GM23338 (cell line): ENCODE data around the gene OR2B6. TPM values are rescaled to one million over a fixed set of nuclear protein-coding genes. Genes with fewer than 3 reads are reported as not detected.

Experiments
- ATAC-seq: fragments of 200-7000 bp; cut with Tn5 transposase; 3 replicates; pipeline ENCODE4 v1.9.1; 2020
- DNase-seq: peaks from one replicate; pipeline ENCODE4 v3.0.0-alpha.2; 2015; ENCODE audit warnings: low spot score
- H2AFZ ChIP-seq: fragments of 200-600 bp; sonication (generic); 2 replicates; pipeline ENCODE4 v1.8.0; 2016; ENCODE audit warnings: antibody characterized with exemption, mild to moderate bottlenecking, moderate library complexity
- H3F3A ChIP-seq: fragments of 200-600 bp; sonication (generic); replicated peaks from 2 replicates; pipeline ENCODE4 v1.8.0; 2017; ENCODE audit warnings: antibody characterized with exemption, mixed run types, low read depth
- H3K27ac ChIP-seq: fragments of 200-600 bp; sonication (generic); 2 replicates; pipeline ENCODE4 v1.6.1; 2016; ENCODE audit warnings: low read depth
- H3K27me3 ChIP-seq: fragments of 200-600 bp; sonication (generic); 2 replicates; pipeline ENCODE4 v1.8.0; 2016; ENCODE audit warnings: mild to moderate bottlenecking, mixed run types, moderate library complexity; ENCODE audit not compliant: insufficient read depth
- H3K36me3 ChIP-seq: fragments of 200-600 bp; sonication (generic); 2 replicates; pipeline ENCODE4 v1.8.0; 2016; ENCODE audit warnings: mild to moderate bottlenecking; ENCODE audit not compliant: insufficient read depth
- H3K4me1 ChIP-seq: fragments of 200-600 bp; sonication (generic); 2 replicates; pipeline ENCODE4 v1.8.0; 2016; ENCODE audit warnings: mild to moderate bottlenecking, moderate library complexity; ENCODE audit not compliant: insufficient read depth
- H3K4me2 ChIP-seq: fragments of 200-600 bp; sonication (generic); 2 replicates; pipeline ENCODE4 v1.7.1; 2017; ENCODE audit warnings: mixed run types
- H3K4me3 ChIP-seq: fragments of 200-600 bp; sonication (generic); 2 replicates; pipeline ENCODE4 v1.6.1; 2016; ENCODE audit warnings: mixed run types
- H3K79me2 ChIP-seq: fragments of 200-600 bp; sonication (generic); replicated peaks from 2 replicates; pipeline ENCODE4 v1.8.0; 2017; ENCODE audit warnings: mild to moderate bottlenecking; ENCODE audit not compliant: insufficient read depth
- H3K9me2 ChIP-seq: fragments of 200-600 bp; sonication (generic); 2 replicates; pipeline ENCODE4 v1.8.0; 2017; ENCODE audit not compliant: insufficient read depth
- H4K20me1 ChIP-seq: fragments of 200-600 bp; sonication (generic); replicated peaks from 2 replicates; pipeline ENCODE4 v1.8.0; 2017; ENCODE audit warnings: mild to moderate bottlenecking; ENCODE audit not compliant: insufficient read depth
- H3K27ac Mint-ChIP-seq: 2 replicates; pipeline ENCODE4 v1.8.0; 2020; ENCODE audit warnings: inconsistent platforms, mild to moderate bottlenecking, moderate library complexity, mixed read lengths
- H3K27me3 Mint-ChIP-seq: 3 replicates; pipeline ENCODE4 v1.8.0; 2022; ENCODE audit warnings: low read depth, mild to moderate bottlenecking, moderate library complexity, mixed read lengths, inconsistent platforms; ENCODE audit not compliant: insufficient read depth, poor library complexity
- H3K36me3 Mint-ChIP-seq: 3 replicates; pipeline ENCODE4 v1.8.0; 2021; ENCODE audit warnings: low read depth, mild to moderate bottlenecking, inconsistent platforms, moderate library complexity, mixed read lengths
- H3K4me1 Mint-ChIP-seq: 3 replicates; pipeline ENCODE4 v1.8.0; 2020; ENCODE audit warnings: mild to moderate bottlenecking, inconsistent platforms, mixed read lengths
- H3K4me3 Mint-ChIP-seq: 3 replicates; pipeline ENCODE4 v1.8.0; 2021; ENCODE audit warnings: moderate library complexity, mild to moderate bottlenecking, inconsistent platforms, mixed read lengths
- H3K9me3 Mint-ChIP-seq: 3 replicates; pipeline ENCODE4 v1.8.0; 2020; ENCODE audit warnings: moderate library complexity, mild to moderate bottlenecking, inconsistent platforms, mixed read lengths
- CREB1 ChIP-seq: fragments of 250-450 bp; sonication (Bioruptor Pico); IDR thresholded peaks from 2 replicates; pipeline ENCODE4 v1.5.0; 2020; ENCODE audit warnings: low read depth, mild to moderate bottlenecking, moderate library complexity
- CTCF ChIP-seq, 2 experiments: fragments of 200-600 bp in 1 of 2; sonication (generic) in 1 of 2; conservative IDR thresholded peaks; 2 replicates each; pipeline versions ENCODE4 v1.5.1 to v1.6.1; 2016 to 2017; ENCODE audit warnings: antibody characterized with exemption in 2 of 2, low read depth in 2 of 2, mild to moderate bottlenecking in 2 of 2, moderate library complexity in 1 of 2
- EZH2 ChIP-seq: fragments of 200-600 bp; sonication (generic); IDR thresholded peaks from one replicate; pipeline ENCODE4 v1.8.0; 2017; ENCODE audit warnings: antibody characterized with exemption, mild to moderate bottlenecking, low read depth; ENCODE audit not compliant: unreplicated experiment
- EZH2phosphoT487 ChIP-seq: fragments of 200-600 bp; sonication (generic); IDR thresholded peaks from one replicate; pipeline ENCODE4 v1.8.1; 2018; ENCODE audit warnings: antibody characterized with exemption; ENCODE audit not compliant: unreplicated experiment
- JUNB ChIP-seq: IDR thresholded peaks from one replicate; pipeline ENCODE4 v1.6.1; 2016; ENCODE audit warnings: antibody characterized with exemption; ENCODE audit not compliant: unreplicated experiment
- NANOG ChIP-seq: IDR thresholded peaks from 2 replicates; pipeline ENCODE4 v1.6.1; 2016; ENCODE audit warnings: antibody characterized with exemption, borderline replicate concordance
- POLR2AphosphoS5 ChIP-seq: IDR thresholded peaks from 2 replicates; pipeline ENCODE4 v1.6.1; 2016; ENCODE audit warnings: antibody characterized with exemption, low read depth
- STAT1 ChIP-seq: IDR thresholded peaks from one replicate; pipeline ENCODE4 v1.6.1; 2016; ENCODE audit warnings: antibody characterized with exemption; ENCODE audit not compliant: unreplicated experiment
- polyA plus RNA-seq: library from polyadenylated mRNA; unstranded; fragments of >200 nt; fragmentation: Nextera tagmentation; extraction: Ambion mirVana; gene quantifications from 2 replicates; pipeline ENCODE4 v1.2.1, GENCODE V29; 2016
- total RNA-seq: library from RNA; depleted of rRNA; stranded (reverse); fragments of >200 nt; shearing (Covaris generic); gene quantifications from 2 replicates; pipeline ENCODE4 v1.2.3, GENCODE V29; 2014
- TF ChIP-seq, protein P1 (sequence below): fragments of 250-450 bp; sonication (Bioruptor Pico); IDR thresholded peaks from 2 replicates; pipeline ENCODE4 v1.5.0; 2020; ENCODE audit warnings: mild to moderate bottlenecking, moderate library complexity
- TF ChIP-seq, protein P2 (sequence below): IDR thresholded peaks from one replicate; pipeline ENCODE4 v1.6.1; 2018; ENCODE audit warnings: antibody characterized with exemption; ENCODE audit not compliant: unreplicated experiment

The OR2B6 gene
- total and polyA plus RNA-seq, 2 experiments from 2014 or later: 0.45 TPM; not detected in 1

DNA sequence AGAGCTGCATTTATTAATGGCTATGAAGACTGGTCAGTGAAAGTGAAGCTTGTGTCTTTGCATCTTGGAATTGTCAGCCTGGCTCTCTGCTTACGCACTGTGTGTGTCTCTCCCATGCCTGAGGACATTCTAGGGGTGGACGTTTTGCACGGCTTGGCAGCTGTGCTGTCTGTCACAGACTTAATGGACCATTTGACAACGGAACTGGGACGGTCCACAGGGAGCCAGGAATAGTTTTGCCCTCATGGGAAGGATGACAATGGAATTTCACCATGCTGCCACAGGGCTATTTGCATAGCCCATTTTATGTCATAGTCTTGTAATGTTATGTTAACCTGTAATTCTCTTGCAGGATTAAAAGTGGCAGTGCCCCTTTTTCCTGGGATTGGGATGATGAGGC, 44.7 kb downstream of the OR2B6 start:
- Histone ChIP-seq H3K27ac (no peak overlapping the region), H3K4me3 (no peak overlapping the region), H3K9me2 (peaks cover 5% of the 10 kb centered on the region; the same call in 1 of the 2 replicates), H3K36me3 (no peaks in the 10 kb centered on the region), H3K79me2 (no peaks in the 10 kb centered on the region), H3F3A (no peaks in the 10 kb centered on the region), H2AFZ (no peak overlapping the region), H4K20me1 (no peaks in the 10 kb centered on the region), H3K4me1 (peaks cover 26% of the 10 kb centered on the region), H3K4me2 (no peak overlapping the region), H3K27me3 (no peaks in the 10 kb centered on the region)
- Mint-ChIP-seq H3K9me3 (no peaks in the 10 kb centered on the region; the same call in 2 of the 3 replicates), H3K27ac (no peak overlapping the region), H3K36me3 (no peaks in the 10 kb centered on the region), H3K4me1 (peaks cover 42% of the 10 kb centered on the region), H3K27me3 (peaks cover 7% of the 10 kb centered on the region), H3K4me3 (no peak overlapping the region)
- DNase-seq (no peak), ATAC-seq (no peak)
- no peak for TF ChIP-seq NANOG

GRCh38 chr6:28002161-28002560, 45.1 kb downstream of the OR2B6 start:
- DNase-seq (no peak), ATAC-seq (no peak)
- peaks cover 5% of the 10 kb centered on the region; the same call in 1 of the 2 replicates for H3K9me2 ChIP-seq
- Mint-ChIP-seq H3K27ac (no peak overlapping the region), H3K9me3 (no peaks in the 10 kb centered on the region; the same call in 2 of the 3 replicates), H3K4me1 (peaks cover 42% of the 10 kb centered on the region), H3K27me3 (peaks cover 7% of the 10 kb centered on the region), H3K4me3 (no peak overlapping the region), H3K36me3 (no peaks in the 10 kb centered on the region)
- H3K79me2 ChIP-seq: no peaks in the 10 kb centered on the region
- no peaks in the 10 kb centered on the region for H4K20me1 ChIP-seq
- no peaks in the 10 kb centered on the region for H3K27me3 ChIP-seq
- no peak overlapping the region for H3K4me3 ChIP-seq
- no peak overlapping the region for H3K4me2 ChIP-seq
- H3F3A ChIP-seq: no peaks in the 10 kb centered on the region
- H3K36me3 ChIP-seq: no peaks in the 10 kb centered on the region
- H3K27ac ChIP-seq: no peak overlapping the region
- H2AFZ ChIP-seq: no peak overlapping the region
- H3K4me1 ChIP-seq: peaks cover 26% of the 10 kb centered on the region
- no peak for TF ChIP-seq EZH2phosphoT487
- TF ChIP-seq JUNB: no peak
- TF ChIP-seq STAT1: no peak
- no peak for TF ChIP-seq CTCF (conservative IDR thresholded peaks at IDR 0.05; ENCODE audit: low read depth in 2 of 2)
- TF ChIP-seq, protein P1, sequence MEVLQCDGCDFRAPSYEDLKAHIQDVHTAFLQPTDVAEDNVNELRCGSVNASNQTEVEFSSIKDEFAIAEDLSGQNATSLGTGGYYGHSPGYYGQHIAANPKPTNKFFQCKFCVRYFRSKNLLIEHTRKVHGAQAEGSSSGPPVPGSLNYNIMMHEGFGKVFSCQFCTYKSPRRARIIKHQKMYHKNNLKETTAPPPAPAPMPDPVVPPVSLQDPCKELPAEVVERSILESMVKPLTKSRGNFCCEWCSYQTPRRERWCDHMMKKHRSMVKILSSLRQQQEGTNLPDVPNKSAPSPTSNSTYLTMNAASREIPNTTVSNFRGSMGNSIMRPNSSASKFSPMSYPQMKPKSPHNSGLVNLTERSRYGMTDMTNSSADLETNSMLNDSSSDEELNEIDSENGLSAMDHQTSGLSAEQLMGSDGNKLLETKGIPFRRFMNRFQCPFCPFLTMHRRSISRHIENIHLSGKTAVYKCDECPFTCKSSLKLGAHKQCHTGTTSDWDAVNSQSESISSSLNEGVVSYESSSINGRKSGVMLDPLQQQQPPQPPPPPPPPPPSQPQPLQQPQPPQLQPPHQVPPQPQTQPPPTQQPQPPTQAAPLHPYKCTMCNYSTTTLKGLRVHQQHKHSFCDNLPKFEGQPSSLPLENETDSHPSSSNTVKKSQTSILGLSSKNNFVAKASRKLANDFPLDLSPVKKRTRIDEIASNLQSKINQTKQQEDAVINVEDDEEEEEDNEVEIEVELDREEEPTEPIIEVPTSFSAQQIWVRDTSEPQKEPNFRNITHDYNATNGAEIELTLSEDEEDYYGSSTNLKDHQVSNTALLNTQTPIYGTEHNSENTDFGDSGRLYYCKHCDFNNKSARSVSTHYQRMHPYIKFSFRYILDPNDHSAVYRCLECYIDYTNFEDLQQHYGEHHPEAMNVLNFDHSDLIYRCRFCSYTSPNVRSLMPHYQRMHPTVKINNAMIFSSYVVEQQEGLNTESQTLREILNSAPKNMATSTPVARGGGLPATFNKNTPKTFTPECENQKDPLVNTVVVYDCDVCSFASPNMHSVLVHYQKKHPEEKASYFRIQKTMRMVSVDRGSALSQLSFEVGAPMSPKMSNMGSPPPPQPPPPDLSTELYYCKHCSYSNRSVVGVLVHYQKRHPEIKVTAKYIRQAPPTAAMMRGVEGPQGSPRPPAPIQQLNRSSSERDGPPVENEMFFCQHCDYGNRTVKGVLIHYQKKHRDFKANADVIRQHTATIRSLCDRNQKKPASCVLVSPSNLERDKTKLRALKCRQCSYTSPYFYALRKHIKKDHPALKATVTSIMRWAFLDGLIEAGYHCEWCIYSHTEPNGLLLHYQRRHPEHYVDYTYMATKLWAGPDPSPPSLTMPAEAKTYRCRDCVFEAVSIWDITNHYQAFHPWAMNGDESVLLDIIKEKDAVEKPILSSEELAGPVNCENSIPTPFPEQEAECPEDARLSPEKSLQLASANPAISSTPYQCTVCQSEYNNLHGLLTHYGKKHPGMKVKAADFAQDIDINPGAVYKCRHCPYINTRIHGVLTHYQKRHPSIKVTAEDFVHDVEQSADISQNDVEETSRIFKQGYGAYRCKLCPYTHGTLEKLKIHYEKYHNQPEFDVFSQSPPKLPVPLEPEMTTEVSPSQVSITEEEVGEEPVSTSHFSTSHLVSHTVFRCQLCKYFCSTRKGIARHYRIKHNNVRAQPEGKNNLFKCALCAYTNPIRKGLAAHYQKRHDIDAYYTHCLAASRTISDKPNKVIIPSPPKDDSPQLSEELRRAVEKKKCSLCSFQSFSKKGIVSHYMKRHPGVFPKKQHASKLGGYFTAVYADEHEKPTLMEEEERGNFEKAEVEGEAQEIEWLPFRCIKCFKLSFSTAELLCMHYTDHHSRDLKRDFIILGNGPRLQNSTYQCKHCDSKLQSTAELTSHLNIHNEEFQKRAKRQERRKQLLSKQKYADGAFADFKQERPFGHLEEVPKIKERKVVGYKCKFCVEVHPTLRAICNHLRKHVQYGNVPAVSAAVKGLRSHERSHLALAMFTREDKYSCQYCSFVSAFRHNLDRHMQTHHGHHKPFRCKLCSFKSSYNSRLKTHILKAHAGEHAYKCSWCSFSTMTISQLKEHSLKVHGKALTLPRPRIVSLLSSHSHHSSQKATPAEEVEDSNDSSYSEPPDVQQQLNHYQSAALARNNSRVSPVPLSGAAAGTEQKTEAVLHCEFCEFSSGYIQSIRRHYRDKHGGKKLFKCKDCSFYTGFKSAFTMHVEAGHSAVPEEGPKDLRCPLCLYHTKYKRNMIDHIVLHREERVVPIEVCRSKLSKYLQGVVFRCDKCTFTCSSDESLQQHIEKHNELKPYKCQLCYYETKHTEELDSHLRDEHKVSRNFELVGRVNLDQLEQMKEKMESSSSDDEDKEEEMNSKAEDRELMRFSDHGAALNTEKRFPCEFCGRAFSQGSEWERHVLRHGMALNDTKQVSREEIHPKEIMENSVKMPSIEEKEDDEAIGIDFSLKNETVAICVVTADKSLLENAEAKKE: no peak
- no peak for TF ChIP-seq CREB1 (CRISPR knock-in tag)
- TF ChIP-seq EZH2: no peak
- no peak for TF ChIP-seq NANOG
- no peak for TF ChIP-seq POLR2AphosphoS5
- TF ChIP-seq, protein P2, sequence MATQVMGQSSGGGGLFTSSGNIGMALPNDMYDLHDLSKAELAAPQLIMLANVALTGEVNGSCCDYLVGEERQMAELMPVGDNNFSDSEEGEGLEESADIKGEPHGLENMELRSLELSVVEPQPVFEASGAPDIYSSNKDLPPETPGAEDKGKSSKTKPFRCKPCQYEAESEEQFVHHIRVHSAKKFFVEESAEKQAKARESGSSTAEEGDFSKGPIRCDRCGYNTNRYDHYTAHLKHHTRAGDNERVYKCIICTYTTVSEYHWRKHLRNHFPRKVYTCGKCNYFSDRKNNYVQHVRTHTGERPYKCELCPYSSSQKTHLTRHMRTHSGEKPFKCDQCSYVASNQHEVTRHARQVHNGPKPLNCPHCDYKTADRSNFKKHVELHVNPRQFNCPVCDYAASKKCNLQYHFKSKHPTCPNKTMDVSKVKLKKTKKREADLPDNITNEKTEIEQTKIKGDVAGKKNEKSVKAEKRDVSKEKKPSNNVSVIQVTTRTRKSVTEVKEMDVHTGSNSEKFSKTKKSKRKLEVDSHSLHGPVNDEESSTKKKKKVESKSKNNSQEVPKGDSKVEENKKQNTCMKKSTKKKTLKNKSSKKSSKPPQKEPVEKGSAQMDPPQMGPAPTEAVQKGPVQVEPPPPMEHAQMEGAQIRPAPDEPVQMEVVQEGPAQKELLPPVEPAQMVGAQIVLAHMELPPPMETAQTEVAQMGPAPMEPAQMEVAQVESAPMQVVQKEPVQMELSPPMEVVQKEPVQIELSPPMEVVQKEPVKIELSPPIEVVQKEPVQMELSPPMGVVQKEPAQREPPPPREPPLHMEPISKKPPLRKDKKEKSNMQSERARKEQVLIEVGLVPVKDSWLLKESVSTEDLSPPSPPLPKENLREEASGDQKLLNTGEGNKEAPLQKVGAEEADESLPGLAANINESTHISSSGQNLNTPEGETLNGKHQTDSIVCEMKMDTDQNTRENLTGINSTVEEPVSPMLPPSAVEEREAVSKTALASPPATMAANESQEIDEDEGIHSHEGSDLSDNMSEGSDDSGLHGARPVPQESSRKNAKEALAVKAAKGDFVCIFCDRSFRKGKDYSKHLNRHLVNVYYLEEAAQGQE: no peak
